Uterus (tissue), 4 donors: ENCODE results near the gene TMEM242. TPM values are rescaled to one million over a fixed set of nuclear protein-coding genes. Genes with fewer than 3 reads are reported as not detected.
"Not testable (repeated sequence)": the region's sequence is repeated elsewhere in the genome, so short reads cannot be mapped to it uniquely, and the experiment has no call there.

ENCODE experiments used
- DNase-seq, 2 donors: peaks; one replicate each; pipeline ENCODE4 v3.0.0-alpha.2; 2019 to 2020
- H3K27ac ChIP-seq, 2 donors: fragments of 200-600 bp; sonication (generic); 1 replicate in 1 of 2; 2 replicates in 1 of 2; pipeline ENCODE4 v1.5.1; 2016 to 2018
- H3K27me3 ChIP-seq, 2 donors: fragments of 200-600 bp; sonication (generic); one replicate each; pipeline ENCODE4 v1.5.1; 2018 to 2019; ENCODE audit warnings: control low read depth in 1 of 2
- H3K36me3 ChIP-seq, 2 donors: fragments of 200-600 bp; sonication (generic); one replicate each; pipeline ENCODE4 v1.5.1; 2019; ENCODE audit warnings: control low read depth in 1 of 2
- H3K4me1 ChIP-seq, 2 donors: fragments of 200-600 bp; sonication (generic); one replicate each; pipeline ENCODE4 v1.5.1; 2018 to 2019; ENCODE audit warnings: control low read depth in 1 of 2
- H3K4me3 ChIP-seq, 2 donors: fragments of 200-600 bp; sonication (generic); 1 replicate in 1 of 2; 2 replicates in 1 of 2; pipeline ENCODE4 v1.5.1; 2018 to 2019; ENCODE audit warnings: mild to moderate bottlenecking in 1 of 2
- H3K9me3 ChIP-seq, 2 donors: fragments of 200-600 bp; sonication (generic); one replicate each; pipeline ENCODE4 v1.5.1; 2019; ENCODE audit warnings: control low read depth in 1 of 2
- CTCF ChIP-seq, 4 experiments: fragments of 200-600 bp in 2 of 4; fragments of 450-650 bp in 2 of 4; sonication (generic) in 2 of 4; IDR thresholded peaks; one replicate each; pipeline ENCODE4 v1.5.1; 2016 to 2019; ENCODE audit warnings: antibody characterized with exemption in 4 of 4, mild to moderate bottlenecking in 2 of 4, moderate library complexity in 1 of 4
- POLR2A ChIP-seq, 2 donors: fragments of 450-650 bp; IDR thresholded peaks; one replicate each; pipeline ENCODE4 v1.6.1; 2016; ENCODE audit warnings: antibody characterized with exemption in 2 of 2, mild to moderate bottlenecking in 1 of 2, moderate library complexity in 1 of 2
- intact Hi-C: fragments of 100-400 bp; cut with DNase I; formaldehyde crosslinking; loops from one replicate; pipeline ENCODE4 v1.15.1; 2023; ENCODE audit warnings: low total_unique reads
- total RNA-seq, 4 donors: library from RNA; depleted of rRNA in 3 of 4; stranded (reverse); fragments of >200 nt in 3 of 4; gene quantifications; one replicate each; pipeline versions ENCODE4 v1.1.0 to v1.2.4, GENCODE V29; 2014 to 2023
- donor health status: DM: yes; HTN: yes; CAD: no.

TMEM242 gene
- total RNA-seq, 4 donors from 2014 or later: 3.3 to 14.2 (median 11.8) TPM

- intact Hi-C loops: no loop called here
- no peak for TF ChIP-seq CTCF (IDR thresholded peaks at IDR 0.05)
- no peak for TF ChIP-seq POLR2A (IDR thresholded peaks at IDR 0.05)
- DNase-seq: peak; percentile 82 to 89
- peaks cover 0 to 3% of the 10 kb centered on the region in 2 donors for H3K4me1 ChIP-seq
- no peak overlapping the region for H3K4me3 ChIP-seq
- H3K27ac ChIP-seq: peak overlapping the region; percentile 69 to 71
- no peaks in the 10 kb centered on the region for H3K9me3 ChIP-seq
- no peaks in the 10 kb centered on the region for H3K27me3 ChIP-seq
- H3K36me3 ChIP-seq: no peaks in the 10 kb centered on the region
These were observed 6.2 kb downstream of the TMEM242 start for GRCh38 chr6:157316871-157317814.

GRCh38 chr6:157314705-157315321 lies 8.5 kb downstream of the TMEM242 start:
- Histone ChIP-seq H3K4me3 (no peak overlapping the region), H3K27me3 (no peaks in the 10 kb centered on the region), H3K36me3 (no peaks in the 10 kb centered on the region), H3K9me3 (no peaks in the 10 kb centered on the region), H3K27ac (peak overlapping the region; percentile 36 to 37), H3K4me1 (peaks cover 0 to 3% of the 10 kb centered on the region in 2 donors)
- intact Hi-C loops: no loop called here
- no peak for DNase-seq
- TF ChIP-seq CTCF (IDR thresholded peaks at IDR 0.05) (peak; percentile 84 to 95 (median 93)), POLR2A (IDR thresholded peaks at IDR 0.05) (no peak)

GRCh38 chr6:157313531-157314467 lies 9.5 kb downstream of the TMEM242 start:
- no peak overlapping the region for H3K27ac ChIP-seq
- no peak overlapping the region for H3K4me3 ChIP-seq
- no peak for DNase-seq
- H3K4me1 ChIP-seq: peaks cover 0 to 3% of the 10 kb centered on the region in 2 donors
- no peak for TF ChIP-seq POLR2A (IDR thresholded peaks at IDR 0.05)
- TF ChIP-seq CTCF (IDR thresholded peaks at IDR 0.05): no peak
- no peaks in the 10 kb centered on the region for H3K27me3 ChIP-seq
- no peaks in the 10 kb centered on the region for H3K9me3 ChIP-seq
- intact Hi-C loops: no loop called here
- H3K36me3 ChIP-seq: no peaks in the 10 kb centered on the region

- H3K4me1 ChIP-seq: peaks cover 0 to 3% of the 10 kb centered on the region in 2 donors
- no peaks in the 10 kb centered on the region for H3K36me3 ChIP-seq
- no peak overlapping the region for H3K4me3 ChIP-seq
- H3K9me3 ChIP-seq: no peaks in the 10 kb centered on the region
- H3K27me3 ChIP-seq: no peaks in the 10 kb centered on the region
- no peak overlapping the region for H3K27ac ChIP-seq
- intact Hi-C loops: no loop called here
- DNase-seq: no peak
- TF ChIP-seq POLR2A (IDR thresholded peaks at IDR 0.05): no peak
- TF ChIP-seq CTCF (IDR thresholded peaks at IDR 0.05): no peak
These were observed 10.6 kb downstream of the TMEM242 start for GRCh38 chr6:157312757-157313156.

- DNase-seq, H3K36me3 ChIP-seq, H3K4me3 ChIP-seq, H3K27ac ChIP-seq, intact Hi-C loops, H3K4me1 ChIP-seq, H3K9me3 ChIP-seq, H3K27me3 ChIP-seq: not testable (repeated sequence)
These were observed 12.6 kb downstream of the TMEM242 start for GRCh38 chr6:157310693-157311092.
